Mucosa of rectum (tissue), 2 donors: Measurements from ENCODE around the gene DDX28.
"Not testable (repeated sequence)": the region's sequence is repeated elsewhere in the genome, so short reads cannot be mapped to it uniquely, and the experiment has no call there.

Experiments used
- H3K27ac ChIP-seq, 2 donors: one replicate each; pipeline ENCODE4 v1.7.0; 2013; ENCODE audit warnings: inconsistent platforms in 2 of 2, low read depth in 2 of 2, low read length in 2 of 2
- H3K27me3 ChIP-seq, 2 donors: one replicate each; pipeline ENCODE4 v1.7.0; 2013; ENCODE audit warnings: low read length in 2 of 2; ENCODE audit not compliant: control insufficient read depth in 2 of 2, insufficient read depth in 2 of 2
- H3K36me3 ChIP-seq, 2 donors: one replicate each; pipeline ENCODE4 v1.7.0; 2013; ENCODE audit warnings: low read length in 2 of 2; ENCODE audit not compliant: control insufficient read depth in 2 of 2, insufficient read depth in 2 of 2
- H3K4me1 ChIP-seq, 2 donors: one replicate each; pipeline ENCODE4 v1.7.0; 2013; ENCODE audit warnings: low read length in 2 of 2, mild to moderate bottlenecking in 1 of 2; ENCODE audit not compliant: control insufficient read depth in 2 of 2, insufficient read depth in 2 of 2
- H3K4me3 ChIP-seq, 2 donors: one replicate each; pipeline ENCODE4 v1.7.0; 2013; ENCODE audit warnings: low read length in 2 of 2
- H3K9ac ChIP-seq, 2 donors: one replicate each; pipeline ENCODE4 v1.7.0; 2013; ENCODE audit warnings: low read length in 2 of 2, low read depth in 1 of 2, mild to moderate bottlenecking in 1 of 2
- H3K9me3 ChIP-seq, 2 donors: one replicate each; pipeline ENCODE4 v1.7.0; 2013; ENCODE audit warnings: low read length in 2 of 2; ENCODE audit not compliant: control insufficient read depth in 2 of 2
- donor health status: healthy.
- donor health status: Normal muscosa, but diverticular disease.

DDX28 gene

DNA sequence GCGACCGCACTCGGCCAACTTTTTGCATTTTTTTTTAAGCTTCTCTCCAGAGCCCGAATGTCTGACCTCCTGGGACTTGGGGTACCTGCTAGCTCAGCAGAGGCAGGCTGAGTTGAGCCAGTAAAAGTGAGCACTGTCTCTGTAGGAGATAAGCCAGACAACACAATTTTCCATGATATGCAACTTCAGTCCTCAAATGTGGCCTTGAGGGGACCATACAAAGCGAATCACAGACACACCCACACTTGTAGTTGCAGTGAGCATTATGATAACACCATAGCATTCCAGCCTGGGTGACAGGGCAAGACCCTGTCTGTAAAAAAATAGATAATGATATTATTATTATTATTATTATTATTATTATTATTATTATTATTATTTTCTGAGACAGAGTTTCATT lies 26.4 kb downstream of the DDX28 start:
- Histone ChIP-seq H3K4me3 (no peak overlapping the region), H3K4me1 (peaks cover 10 to 15% of the 10 kb centered on the region in 2 donors), H3K27ac (no peak overlapping the region), H3K9me3 (no peaks in the 10 kb centered on the region), H3K9ac (no peak overlapping the region), H3K36me3 (no peaks in the 10 kb centered on the region), H3K27me3 (no peaks in the 10 kb centered on the region)

DNA sequence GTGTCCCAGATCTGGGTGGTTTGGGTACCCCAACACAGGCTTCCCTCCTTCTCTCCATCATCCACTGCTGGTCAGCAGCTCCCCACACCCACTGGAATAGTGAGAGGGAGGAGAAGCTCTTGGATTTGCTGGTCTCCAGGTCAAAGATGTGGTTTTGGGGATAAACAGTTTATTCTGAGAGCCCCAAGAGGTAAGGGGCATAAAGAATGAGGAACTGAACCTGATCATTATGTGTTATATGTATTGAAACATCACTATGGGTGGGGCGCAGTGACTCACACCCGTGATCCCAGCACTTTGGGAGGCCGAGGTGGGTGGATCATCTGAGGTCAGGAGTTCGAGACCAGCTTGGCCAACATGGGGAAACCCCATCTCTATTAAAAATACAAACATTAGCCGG lies 27.6 kb downstream of the DDX28 start:
- no peak overlapping the region for H3K27ac ChIP-seq
- no peaks in the 10 kb centered on the region for H3K27me3 ChIP-seq
- H3K9me3 ChIP-seq: no peaks in the 10 kb centered on the region
- no peak overlapping the region for H3K9ac ChIP-seq
- no peaks in the 10 kb centered on the region for H3K36me3 ChIP-seq
- H3K4me3 ChIP-seq: no peak overlapping the region
- H3K4me1 ChIP-seq: peaks cover 10 to 15% of the 10 kb centered on the region in 2 donors

DNA sequence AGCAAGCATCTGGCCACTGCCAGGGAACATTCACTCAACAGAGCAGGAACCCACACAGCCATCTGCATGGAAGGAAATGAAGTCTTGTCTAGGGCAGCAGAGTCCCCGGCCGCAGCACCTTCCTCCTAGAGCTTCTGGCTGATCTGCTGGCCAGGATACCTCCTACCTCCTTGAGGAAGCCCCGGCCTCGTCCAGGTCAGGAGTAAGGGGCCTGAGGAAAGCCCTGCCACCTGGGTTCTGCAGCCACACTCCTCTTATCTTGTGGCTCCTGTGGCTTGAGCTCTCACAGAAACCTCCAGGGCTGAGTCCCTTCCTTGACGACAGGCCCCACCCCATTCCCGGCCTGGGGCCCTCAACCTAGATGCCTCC lies 29.0 kb downstream of the DDX28 start:
- not testable (repeated sequence) for H3K4me3 ChIP-seq, H3K36me3 ChIP-seq, H3K4me1 ChIP-seq, H3K9me3 ChIP-seq, H3K27me3 ChIP-seq
- Histone ChIP-seq H3K9ac (peak overlapping the region in 1 of 2 donors; percentile 71), H3K27ac (peak overlapping the region; percentile 41 to 52)

DNA sequence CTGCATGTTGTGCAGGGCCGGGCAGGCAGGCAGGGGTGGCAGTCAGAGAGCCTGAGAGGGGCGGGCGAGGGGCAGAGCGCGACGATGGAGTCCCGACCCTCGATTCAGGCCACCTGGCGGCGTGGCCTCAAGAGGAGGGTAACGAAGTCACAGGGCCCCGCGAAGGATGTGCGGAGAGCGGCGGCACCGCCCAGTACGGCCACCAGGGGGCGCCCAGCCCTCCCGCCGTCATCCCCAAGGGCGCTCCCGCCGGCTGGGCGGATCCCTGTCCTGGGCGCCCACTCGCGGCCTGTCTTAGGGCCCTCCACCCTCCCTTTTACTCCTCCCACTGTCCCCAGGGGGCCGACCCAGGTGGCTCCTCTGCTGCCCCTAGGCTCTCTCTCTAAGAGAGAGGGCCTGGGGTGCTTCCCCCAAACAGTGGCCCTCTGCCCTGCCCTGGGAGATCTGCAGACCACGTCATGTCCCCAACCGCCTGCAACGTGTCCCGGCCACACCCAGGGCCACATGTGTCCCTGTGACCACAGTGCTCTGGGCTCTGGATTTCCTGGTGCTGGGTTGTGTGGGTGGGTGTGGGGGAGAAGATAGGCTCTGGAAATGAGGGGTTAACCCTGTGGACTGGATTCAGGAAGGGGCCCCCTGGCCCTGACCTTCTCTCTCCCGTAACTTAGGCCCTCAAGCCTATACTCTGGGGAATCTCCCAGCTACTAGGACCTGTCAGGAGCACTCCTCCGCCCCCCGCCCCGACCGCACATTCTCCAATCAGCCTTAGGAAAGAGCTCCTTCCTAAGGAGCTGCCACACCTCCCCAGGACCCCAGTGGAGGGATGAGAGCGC lies 29.6 kb downstream of the DDX28 start:
- Histone ChIP-seq H3K9ac (peak overlapping the region; percentile 38 to 71), H3K4me1 (peaks cover 10% of the 10 kb centered on the region in 2 donors), H3K4me3 (peak overlapping the region; percentile 33 to 68), H3K27me3 (no peaks in the 10 kb centered on the region), H3K36me3 (no peaks in the 10 kb centered on the region), H3K9me3 (no peaks in the 10 kb centered on the region), H3K27ac (peak overlapping the region; percentile 41 to 52)

DNA sequence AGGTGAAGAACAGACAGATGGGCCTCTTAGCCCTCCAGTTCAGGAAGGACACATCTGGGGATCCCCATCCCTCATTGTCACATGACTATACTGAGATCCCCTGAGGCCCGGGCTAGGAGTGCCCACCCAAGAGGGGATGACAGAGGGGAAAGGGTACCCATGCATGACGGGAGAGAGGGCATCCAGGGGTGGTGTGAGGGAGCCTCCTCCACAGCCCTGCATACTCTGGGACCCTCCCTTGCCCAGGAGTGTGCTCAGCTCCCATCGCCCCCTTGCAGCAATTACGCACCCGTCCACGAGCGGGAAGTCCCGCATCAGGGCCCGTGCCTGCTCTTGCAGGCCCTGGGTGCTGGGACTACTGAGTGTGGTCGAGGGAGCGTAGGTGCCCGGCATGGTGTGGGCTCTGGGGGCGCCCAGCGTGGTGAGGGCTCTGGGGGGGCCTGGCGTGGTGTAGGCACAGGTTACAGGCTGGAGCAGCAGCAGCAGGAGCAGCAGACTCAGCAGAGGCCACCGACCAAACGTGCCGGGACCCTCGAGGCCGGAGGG lies 30.3 kb downstream of the DDX28 start:
- H3K27ac ChIP-seq: peak overlapping the region in 1 of 2 donors; percentile 52
- no peak overlapping the region for H3K4me3 ChIP-seq
- no peaks in the 10 kb centered on the region for H3K36me3 ChIP-seq
- H3K27me3 ChIP-seq: no peaks in the 10 kb centered on the region
- H3K9me3 ChIP-seq: no peaks in the 10 kb centered on the region
- H3K9ac ChIP-seq: peak overlapping the region in 1 of 2 donors; percentile 71
- peaks cover 10% of the 10 kb centered on the region in 2 donors for H3K4me1 ChIP-seq

DNA sequence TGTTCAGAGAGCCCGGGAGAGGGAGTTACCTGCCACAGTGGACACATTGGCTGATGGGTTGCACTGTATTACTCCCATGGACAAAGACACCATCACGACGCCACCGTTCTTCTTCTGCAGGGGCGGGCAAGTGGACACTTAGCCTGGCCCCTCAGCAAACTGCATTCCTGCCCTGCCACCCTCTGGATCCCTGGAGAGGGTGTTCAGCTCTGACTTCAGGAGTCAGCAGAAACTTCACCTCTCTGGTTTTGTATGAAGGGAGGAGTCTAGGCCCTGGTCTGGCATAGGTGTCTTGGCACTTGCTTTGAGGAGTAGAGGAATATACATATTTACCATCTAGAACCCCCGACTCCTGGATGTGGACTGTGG lies 33.0 kb downstream of the DDX28 start:
- Histone ChIP-seq H3K36me3 (no peaks in the 10 kb centered on the region), H3K4me1 (peaks cover 12 to 14% of the 10 kb centered on the region in 2 donors), H3K27me3 (no peaks in the 10 kb centered on the region), H3K9ac (no peak overlapping the region), H3K4me3 (no peak overlapping the region), H3K27ac (no peak overlapping the region), H3K9me3 (no peaks in the 10 kb centered on the region)

DNA sequence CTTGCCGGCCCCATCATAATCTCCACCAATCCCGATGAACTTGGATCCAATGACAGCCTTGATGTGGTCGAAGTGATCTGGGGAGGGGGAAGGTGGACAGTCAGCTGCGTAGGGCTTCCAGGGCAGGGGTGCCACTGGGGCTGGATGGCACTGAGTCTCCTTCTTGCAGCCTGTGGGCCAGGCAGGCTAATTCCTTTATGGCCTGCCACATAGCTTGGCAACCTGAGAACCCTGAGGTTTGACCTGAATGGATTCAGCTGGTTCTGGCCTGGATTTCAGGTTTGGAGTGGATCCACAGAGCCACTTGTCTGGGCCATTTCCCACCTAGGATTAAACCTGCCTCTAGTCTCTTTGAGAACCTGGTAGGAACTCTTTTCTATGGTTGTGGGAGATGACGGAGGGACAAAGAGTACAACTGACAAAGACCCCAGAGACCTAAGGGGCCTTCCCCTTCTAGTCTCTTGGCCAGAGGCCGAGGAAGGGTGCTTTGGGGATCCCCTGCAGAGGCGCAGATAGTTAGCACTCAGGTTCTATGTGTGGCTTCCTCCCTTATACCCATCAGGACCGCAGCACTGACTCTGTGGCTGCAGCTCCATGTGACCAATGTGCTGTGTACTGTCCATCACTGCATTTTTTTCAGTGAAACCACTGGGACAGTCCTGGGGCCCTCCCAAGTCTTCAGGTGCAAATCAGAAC lies 33.6 kb downstream of the DDX28 start:
- Histone ChIP-seq H3K9ac (no peak overlapping the region), H3K27ac (no peak overlapping the region), H3K4me3 (no peak overlapping the region), H3K9me3 (no peaks in the 10 kb centered on the region), H3K36me3 (no peaks in the 10 kb centered on the region), H3K27me3 (no peaks in the 10 kb centered on the region), H3K4me1 (peaks cover 12 to 18% of the 10 kb centered on the region in 2 donors)

DNA sequence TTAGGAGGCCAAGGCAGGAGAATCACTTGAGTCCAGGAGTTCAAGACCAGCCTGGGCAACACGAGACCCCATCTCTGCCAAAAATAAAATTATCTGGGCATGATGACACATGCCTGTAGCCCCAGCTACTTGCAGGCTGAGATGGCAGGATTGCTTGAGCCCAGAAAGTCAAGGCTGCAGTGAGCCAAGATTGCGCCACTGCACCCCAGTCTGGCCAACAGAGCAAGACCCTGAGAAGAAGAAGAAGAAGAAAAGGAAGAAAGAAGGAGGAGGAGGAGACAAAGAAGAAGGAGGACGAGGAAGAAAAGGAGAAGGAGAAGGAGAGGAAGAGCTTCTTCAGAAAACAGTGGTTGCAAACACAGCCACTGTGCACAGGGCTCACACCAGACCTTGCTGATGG lies 34.4 kb downstream of the DDX28 start:
- Histone ChIP-seq H3K4me1 (peaks cover 11 to 22% of the 10 kb centered on the region in 2 donors), H3K4me3 (no peak overlapping the region)

DNA sequence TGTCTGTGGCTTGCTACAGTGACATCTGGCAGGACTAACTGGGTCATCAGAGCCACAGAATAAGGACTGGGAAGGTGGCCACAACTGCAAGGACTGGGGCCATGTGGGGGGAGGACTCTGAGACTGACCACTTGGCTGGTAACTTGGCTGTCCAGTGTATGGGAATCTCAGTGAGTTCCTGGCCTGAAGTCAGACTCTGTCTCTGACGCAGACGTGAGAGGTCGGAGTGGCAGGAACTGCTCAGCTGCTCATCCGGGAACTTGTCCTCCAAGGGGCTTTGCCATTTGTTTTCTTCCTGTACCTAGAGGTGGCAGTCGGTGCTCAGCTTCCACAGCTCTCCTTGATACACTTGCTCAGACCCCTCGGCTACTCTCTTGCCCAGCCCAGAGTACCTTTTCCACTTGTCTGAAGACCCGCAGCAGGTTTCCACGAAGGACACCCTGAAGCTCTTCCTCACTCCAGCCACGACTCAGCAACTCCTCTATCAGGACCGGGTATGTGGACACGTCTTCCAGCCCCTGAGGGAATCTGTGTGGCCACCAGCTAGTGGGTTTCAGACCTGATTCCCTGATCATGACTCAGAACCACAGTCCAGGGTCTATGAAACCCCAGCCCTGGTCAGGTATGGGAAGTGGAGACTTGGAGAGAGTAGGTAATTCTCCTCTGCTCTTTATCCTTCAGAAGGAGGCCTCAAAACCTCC lies 35.4 kb downstream of the DDX28 start:
- H3K9me3 ChIP-seq: no peaks in the 10 kb centered on the region
- H3K36me3 ChIP-seq: no peaks in the 10 kb centered on the region
- peaks cover 2 to 14% of the 10 kb centered on the region in 2 donors for H3K4me1 ChIP-seq
- no peaks in the 10 kb centered on the region for H3K27me3 ChIP-seq
- H3K27ac ChIP-seq: no peak overlapping the region
- H3K4me3 ChIP-seq: no peak overlapping the region
- no peak overlapping the region for H3K9ac ChIP-seq

More for the DNA sequence above, 34.4 kb downstream of the DDX28 start:
- no peaks in the 10 kb centered on the region for H3K36me3 ChIP-seq
- H3K9me3 ChIP-seq: no peaks in the 10 kb centered on the region
- H3K27ac ChIP-seq: no peak overlapping the region
- no peak overlapping the region for H3K9ac ChIP-seq
- H3K27me3 ChIP-seq: no peaks in the 10 kb centered on the region

DNA sequence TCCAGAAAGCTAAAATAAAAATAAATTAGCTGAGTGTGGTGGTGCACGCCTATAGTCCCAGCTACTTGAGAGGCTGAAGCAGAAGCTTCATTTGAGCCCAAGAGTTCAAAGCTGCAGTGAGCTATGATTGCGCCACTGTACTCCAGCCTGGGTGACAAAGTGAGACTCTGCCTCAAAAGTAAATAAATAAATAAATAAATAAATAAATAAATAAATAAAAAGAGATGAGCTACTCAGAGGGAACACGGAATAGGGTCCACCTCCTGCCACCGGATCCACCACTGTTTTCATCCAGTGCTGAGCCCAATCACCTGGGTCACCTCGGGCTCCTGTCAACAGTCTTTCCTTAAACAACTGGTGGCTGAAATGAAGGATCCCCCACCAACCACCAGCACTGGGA lies 36.1 kb downstream of the DDX28 start:
- Histone ChIP-seq H3K36me3 (no peaks in the 10 kb centered on the region), H3K4me3 (no peak overlapping the region), H3K27me3 (no peaks in the 10 kb centered on the region), H3K9me3 (no peaks in the 10 kb centered on the region), H3K4me1 (peaks cover 2 to 13% of the 10 kb centered on the region in 2 donors), H3K9ac (no peak overlapping the region), H3K27ac (no peak overlapping the region)
